IPS DF 19.7 (cell line): ENCODE results near the gene TAX1BP3.

Experiments used
- DNase-seq: peaks from one replicate; pipeline ENCODE4 v3.0.0-alpha.2; 2013; ENCODE audit warnings: low read depth, low spot score

Gene TAX1BP3

DNA sequence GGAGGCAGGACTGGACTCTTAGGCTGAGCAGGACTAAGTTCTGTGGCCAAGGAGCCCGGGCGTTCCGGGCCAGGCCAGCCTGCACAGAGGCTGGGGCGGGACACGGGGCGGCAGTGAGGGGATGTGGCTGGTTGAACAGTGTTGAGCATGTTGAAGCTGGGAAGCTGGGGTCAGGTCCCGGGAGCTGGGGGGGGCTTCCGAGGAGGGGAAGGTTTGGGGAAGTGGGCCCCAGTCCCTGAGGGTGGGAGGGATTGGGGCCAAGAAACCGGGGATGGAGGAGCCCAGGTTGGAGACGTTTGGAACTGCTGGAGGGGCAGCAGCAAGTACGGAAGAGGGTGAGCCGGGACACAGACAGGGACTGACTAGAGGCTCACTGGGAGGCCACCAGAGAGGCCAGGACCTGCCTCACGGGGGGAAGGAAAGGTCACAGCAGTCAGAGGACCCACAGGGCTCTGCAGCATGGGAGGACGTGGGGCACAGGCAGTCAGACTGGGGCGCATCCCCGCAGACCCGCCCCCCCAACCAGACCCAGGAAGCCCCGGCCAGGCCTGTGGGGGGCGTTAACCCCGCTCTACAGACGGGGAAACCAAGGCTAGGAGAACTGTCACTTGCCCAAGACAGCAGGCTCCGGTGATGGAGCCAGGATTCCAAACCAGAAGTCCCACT is 9.5 kb downstream of the TAX1BP3 start:
- DNase-seq = no peak

DNA sequence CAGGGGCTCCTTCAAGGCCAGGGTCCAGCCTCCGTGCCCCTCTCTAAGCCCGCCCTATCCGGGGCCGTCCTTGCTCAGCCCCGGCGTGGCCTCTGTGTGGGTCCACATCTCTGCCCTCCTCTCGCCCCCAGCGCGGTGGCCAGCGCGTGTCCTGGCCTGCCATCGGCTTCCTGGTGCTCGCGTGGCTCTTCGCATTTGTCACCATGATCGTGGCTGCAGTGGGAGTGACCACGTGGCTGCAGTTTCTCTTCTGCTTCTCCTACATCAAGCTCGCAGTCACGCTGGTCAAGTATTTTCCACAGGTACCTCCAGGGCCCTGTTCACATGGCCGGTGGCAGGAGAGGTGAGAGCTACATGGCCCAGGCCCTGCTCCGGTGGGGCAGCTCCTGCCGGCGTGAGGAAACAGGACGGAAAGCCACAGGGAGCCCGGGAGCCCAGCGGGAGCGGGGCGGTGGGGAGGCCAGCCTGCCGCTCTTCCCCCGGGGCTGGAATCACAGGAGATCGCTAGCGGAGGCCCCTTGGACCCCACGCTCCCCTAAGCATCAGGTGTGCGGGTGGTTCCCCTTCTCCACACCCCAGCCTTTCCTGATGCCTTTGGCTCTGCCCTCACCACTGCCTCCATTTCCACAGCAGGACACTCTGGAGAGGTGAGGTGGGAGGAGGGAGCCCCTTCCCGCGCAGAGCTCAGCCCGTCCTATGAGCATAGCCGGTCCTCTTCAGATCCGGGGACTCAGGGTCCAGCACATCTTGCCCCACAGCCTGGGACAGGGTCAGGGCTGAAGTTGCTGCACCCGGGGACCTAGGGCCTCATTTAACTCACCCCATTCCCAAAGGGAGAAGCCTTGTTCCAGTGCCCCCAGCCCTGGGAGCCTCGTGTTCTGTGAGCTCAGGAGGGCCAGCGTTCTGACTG is 10.2 kb downstream of the TAX1BP3 start:
- DNase-seq = no peak

DNA sequence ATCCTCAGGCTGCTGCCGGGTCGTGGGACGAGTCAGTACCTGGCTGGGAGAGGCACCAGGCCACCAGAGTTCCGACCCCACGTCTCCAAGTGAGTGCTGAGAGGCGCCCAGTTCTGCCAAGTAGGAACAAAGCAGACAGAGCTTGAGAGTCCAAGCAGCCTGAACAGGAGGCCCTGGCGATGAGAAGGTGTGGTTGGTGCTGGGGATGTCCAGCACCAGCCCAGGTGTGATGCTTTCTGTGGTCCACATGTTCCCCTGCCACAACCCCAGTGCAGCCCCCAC is 10.8 kb downstream of the TAX1BP3 start:
- DNase-seq = no peak

DNA sequence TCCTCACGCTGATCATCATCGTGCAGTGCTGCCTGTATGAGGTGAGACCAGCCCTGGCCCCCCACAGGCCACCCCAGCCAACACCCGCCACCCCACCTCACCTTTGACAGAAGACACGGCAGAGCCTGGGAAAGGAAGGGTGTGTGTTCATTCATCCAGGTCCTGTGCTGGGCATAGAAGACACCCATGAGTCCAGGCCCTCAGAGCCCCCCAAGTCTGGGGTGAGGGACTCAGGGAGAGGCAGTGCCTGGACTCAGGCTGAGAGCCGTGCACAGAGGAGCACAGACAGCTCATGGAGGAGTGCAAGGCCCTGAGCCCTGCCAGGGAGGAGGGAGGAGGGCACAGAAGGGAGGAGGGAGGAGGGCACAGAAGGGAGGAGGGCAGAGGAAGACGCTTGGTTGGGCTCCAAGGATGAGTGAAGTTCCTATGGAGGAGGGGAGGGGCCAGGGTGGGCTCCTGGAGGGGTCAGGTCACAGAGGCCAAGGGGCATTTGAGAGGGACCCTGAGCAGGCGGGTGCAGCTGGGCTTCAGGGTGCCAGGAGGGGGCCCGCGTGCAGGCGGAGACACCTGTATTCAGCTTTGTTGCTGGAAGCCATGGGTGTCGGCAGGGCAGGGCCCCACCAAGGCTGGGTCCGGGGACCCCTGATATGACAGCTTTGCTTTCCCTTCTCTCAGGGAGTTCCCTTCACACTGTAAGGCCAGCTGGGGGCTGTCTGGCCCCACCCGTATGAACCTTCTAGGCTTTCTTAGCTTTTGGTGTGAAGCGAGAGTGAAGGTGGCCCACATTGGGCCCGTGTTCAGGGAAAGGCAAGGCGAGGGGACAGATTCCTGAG is 11.4 kb downstream of the TAX1BP3 start:
- DNase-seq = no peak

GRCh38 chr17:3656353-3656752 is 12.0 kb downstream of the TAX1BP3 start:
- DNase-seq = no peak

GRCh38 chr17:3655766-3656165 is 12.6 kb downstream of the TAX1BP3 start:
- no peak for DNase-seq

- no peak for DNase-seq
Observed at GRCh38 chr17:3647769-3648555, 20.4 kb downstream of the TAX1BP3 start.

- no peak for DNase-seq
Observed at GRCh38 chr17:3647251-3647650, 21.1 kb downstream of the TAX1BP3 start.

- no peak for DNase-seq
Observed at GRCh38 chr17:3645310-3645709, 23.1 kb downstream of the TAX1BP3 start.

GRCh38 chr17:3643889-3644349 is 24.5 kb downstream of the TAX1BP3 start:
- no peak for DNase-seq

- no peak for DNase-seq
Observed at GRCh38 chr17:3641717-3642486, 26.5 kb downstream of the TAX1BP3 start.

GRCh38 chr17:3641014-3641413 is 27.4 kb downstream of the TAX1BP3 start:
- no peak for DNase-seq

GRCh38 chr17:3639981-3640596 is 28.3 kb downstream of the TAX1BP3 start:
- DNase-seq = no peak

GRCh38 chr17:3636908-3637373 is 31.4 kb downstream of the TAX1BP3 start:
- no peak for DNase-seq

- peak; percentile 60 for DNase-seq
Observed at GRCh38 chr17:3636154-3636907, 32.0 kb downstream of the TAX1BP3 start, which contains the start of the genes CTNS and SHPK. TSS of gene CTNS (plus strand) at chr17:3636760. CDS start at chr17:3640207, 3,447 bp downstream. TSS of gene SHPK (minus strand) at chr17:3636250. CDS start at chr17:3636219, 31 bp downstream.

DNA sequence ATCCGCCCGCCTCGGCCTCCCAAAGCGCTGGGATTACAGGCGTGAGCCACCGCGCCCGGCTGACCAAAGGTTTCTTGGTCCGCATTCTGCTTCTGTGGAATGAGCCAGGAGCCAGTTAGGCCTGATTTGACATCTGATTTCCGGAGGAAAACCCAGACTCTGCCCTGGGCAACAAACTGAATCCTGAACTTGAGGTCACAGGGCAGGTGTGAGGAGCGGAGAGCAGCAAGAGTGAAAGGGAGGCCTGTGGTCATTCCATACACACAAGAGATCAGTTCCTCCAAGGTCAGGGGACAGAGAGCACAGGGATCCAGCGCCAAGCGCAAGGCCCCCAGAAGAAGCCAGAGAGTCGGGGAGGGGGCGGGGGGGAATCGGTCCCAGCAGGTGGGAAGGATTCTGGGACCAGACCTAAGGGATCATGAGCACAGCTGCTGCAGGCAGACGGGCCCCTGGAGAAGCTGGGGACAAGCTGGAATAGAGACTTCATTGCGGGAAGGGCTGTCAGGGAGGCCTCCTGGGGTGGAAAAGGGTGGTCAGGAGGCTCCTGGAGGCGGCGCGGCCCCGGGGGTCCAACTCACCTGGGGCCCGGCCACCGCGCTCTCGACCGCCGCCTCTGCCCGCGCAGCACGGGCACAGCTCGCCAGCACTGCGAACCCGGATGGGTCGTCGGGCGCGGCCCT is 32.8 kb downstream of the TAX1BP3 start:
- DNase-seq = no peak

DNA sequence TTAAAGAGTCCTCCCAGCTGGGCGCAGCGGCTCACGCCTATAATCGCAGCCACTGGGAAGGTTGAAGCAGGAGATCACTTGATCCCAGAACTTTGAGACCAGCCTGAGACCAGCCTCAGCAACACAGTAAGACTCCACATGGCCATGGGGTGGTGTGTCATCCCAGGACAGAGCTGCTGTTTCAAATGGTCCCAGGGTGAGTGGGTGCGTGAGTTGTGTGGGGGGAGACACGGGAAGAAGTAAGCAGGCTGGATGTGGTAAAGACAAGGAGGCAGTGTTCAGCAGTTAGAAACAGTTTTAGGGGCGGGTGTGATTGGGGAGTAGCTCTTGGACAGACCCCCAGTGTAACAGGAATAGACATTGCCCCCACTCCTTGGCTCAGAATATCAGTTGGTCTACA is 36.1 kb downstream of the TAX1BP3 start:
- DNase-seq = no peak

DNA sequence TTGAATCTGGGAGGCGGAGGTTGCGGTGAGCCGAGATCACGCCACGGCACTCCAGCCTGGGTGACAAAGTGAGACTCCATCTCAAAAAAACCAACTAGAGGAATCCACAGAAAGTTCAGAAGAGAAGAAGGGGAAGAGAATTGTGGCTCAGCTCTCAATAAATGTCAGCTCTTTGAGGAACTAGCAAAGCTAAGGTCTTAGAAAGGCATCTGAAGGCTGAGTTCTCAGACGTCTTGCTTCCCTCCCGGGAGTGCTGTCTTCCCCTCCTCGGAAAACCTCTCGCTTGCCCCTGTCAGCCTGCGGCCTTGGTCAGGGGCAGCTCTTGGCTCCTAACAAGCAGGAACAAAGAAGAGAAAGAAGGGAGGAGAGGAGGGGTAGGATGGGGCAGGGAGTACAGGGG is 37.6 kb downstream of the TAX1BP3 start:
- no peak for DNase-seq

DNA sequence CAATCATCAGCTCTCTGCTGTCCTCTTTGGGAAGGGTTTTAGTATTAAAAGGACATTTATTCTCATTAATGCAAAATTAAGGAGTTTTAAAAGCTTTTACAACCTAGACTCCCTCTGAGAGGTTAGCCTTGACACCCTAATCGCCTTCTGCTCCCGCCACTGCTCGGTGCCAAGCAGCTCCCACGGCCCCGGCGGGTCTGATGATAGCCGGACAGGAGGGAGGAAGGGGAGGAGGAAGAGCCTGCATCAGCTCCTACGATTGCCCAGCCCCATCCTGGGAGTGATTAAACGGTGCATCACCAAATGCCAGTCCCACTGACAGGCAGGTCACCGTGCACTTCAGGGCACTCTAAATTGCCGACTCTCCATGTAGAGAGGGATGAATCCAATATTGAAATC is 40.6 kb downstream of the TAX1BP3 start:
- DNase-seq = no peak
